HG03159 (cell line): Measurements from ENCODE around the gene CTNNA3.

Source experiments
- ATAC-seq: cut with Tn5 transposase; IDR thresholded peaks from one replicate; pipeline ENCODE4 v1.9.1; 2021; ENCODE audit warnings: mild to moderate bottlenecking, moderate library complexity; ENCODE audit not compliant: unreplicated experiment

The CTNNA3 gene

GRCh38 chr10:66958466-66958865 lies 737.5 kb downstream of the CTNNA3 start:
- no peak for ATAC-seq

- ATAC-seq = no peak
Observed at GRCh38 chr10:66951896-66952295, 744.1 kb downstream of the CTNNA3 start.

DNA sequence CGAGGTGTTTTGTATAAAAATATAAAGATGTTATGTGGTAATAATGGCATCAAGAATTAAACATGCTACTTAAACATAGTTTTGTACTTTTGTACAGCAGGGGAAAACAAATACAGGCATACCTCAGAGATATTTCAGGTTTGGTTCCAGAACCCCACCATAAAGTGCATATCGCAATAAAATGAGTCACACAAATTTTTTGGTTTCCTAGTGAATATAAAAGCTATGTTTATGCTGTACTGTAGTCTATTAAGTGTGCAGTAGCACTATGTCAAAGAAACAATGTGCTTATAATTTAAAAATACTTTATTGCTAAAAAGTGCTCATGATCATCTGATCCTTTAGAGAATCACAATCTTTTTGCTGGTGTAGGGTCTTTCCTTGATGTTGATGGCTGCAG lies 752.4 kb downstream of the CTNNA3 start:
- ATAC-seq = no peak

- no peak for ATAC-seq
Observed at GRCh38 chr10:66942407-66942806, 753.6 kb downstream of the CTNNA3 start.

DNA sequence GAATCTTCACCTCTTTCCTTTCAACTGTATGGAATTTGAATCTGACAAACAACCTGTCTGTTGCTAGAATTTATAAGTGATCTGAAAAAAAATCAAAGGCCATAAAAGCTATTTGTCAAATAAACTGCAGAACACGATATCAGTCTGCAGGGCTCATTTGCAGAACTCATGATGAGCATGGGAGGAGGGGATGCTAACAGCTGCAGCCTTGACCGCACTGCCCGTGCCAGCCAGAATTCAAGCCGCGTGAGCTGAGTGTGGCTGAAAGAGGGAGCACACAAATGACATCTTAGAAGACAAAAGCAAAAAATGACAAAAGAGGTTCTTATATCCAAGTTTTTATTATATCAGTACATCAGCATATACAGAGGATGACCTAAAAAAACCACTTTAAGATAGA lies 754.5 kb downstream of the CTNNA3 start:
- no peak for ATAC-seq

DNA sequence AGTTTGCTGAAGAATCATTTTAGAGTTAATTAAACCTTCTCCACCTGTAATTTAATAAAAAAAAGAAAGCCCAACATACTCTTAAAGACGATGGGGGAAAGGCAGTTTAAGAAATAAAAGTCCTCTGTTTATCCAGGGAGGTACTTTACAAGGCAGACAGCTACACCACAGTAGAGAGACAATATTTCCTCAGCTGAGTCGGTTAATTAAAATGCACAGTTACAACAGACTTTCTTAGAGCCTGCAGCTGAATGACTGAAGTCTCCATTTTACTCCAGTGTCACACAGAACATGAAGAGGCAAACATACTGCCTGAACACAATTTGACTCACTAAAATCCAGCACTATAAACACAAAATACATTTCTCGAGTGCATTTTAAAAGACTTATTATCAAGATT lies 755.0 kb downstream of the CTNNA3 start:
- ATAC-seq = no peak

DNA sequence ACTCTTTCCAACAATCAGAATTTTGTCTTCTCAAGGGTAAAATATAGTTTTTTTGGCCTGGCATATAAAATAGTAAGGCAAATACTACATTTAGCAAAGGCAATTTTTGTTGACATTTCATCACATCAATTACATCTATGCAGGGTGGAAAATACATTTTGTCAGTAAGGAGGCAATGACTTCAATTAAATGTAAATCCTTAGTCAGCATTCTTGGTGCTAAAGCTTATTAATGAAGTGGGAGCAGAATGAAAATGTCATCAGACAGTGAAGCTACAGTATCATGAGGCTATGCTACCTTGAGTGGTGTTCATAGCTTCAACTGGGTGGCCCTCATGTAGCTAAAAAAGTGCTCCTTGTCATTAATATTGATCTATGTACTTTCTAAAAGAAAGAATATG lies 761.3 kb downstream of the CTNNA3 start:
- ATAC-seq = no peak

- no peak for ATAC-seq
Observed at GRCh38 chr10:66931949-66932343, 764.0 kb downstream of the CTNNA3 start.

DNA sequence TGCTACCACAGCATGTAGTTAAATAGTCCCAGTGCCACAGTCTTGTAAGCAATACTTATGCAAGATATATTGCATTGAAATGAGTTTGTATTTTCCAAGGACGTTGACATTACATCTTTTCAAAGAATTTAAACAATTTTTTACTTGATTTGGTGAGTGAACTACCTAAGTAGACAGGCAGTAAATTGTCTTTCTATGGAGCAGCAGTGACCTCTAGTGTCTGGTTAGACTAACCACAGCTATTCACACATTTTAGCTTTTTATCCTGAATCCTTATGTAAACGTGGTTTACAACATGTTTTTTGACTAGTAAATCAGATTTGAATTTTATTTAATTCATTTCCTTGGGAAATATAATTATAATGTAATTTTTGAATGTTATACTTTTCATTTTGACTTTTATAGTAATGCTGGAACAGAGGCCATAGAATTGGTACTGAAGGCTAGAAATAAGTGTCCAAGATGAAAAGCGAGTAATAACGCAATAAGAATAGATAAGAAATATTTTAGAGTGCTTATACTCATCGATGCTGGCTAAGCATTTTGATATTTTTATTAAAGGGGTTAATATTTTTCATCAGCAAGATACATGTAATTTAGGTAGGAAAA lies 764.6 kb downstream of the CTNNA3 start:
- ATAC-seq = peak; percentile 79

- no peak for ATAC-seq
Observed at GRCh38 chr10:66929375-66929774, 766.6 kb downstream of the CTNNA3 start.

DNA sequence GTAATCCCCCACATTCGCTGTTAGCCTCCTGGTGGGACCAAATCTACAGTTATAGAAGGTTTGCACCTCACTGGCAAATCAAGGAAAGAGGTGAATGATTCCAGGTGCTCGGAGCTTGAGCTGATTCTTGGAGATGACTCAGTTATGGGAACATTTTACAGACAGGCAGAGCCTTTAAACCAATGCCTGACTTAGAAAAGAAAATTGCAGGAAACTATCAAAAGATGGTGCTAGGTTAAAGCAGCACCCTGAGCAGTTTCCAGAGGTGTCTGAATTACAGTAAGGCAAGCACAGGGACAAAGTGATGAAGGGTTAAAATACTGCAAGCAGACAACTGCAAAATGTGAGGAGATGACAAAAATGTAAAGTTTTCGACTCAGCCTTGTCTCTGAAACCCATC lies 767.2 kb downstream of the CTNNA3 start:
- no peak for ATAC-seq

DNA sequence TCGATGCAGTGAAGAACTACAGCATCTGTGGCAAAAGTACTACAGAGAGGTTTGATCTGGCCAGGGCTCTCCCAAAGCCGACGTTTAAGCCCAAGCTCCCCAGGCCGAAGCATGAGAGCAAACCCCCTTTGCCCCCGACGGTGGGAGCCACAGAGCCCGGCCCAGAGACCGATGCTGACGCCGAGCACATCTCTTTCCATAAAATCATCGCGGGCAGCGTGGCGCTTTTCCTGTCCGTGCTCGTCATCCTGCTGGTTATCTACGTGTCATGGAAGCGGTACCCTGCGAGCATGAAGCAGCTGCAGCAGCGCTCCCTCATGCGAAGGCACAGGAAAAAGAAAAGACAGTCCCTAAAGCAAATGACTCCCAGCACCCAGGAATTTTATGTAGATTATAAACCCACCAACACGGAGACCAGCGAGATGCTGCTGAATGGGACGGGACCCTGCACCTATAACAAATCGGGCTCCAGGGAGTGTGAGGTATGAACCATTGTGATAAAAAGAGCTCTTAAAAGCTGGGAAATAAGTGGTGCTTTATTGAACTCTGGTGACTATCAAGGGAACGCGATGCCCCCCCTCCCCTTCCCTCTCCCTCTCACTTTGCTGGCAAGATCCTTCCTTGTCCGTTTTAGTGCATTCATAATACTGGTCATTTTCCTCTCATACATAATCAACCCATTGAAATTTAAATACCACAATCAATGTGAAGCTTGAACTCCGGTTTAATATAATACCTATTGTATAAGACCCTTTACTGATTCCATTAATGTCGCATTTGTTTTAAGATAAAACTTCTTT lies 767.8 kb downstream of the CTNNA3 start:
- ATAC-seq = no peak

- no peak for ATAC-seq
Observed at GRCh38 chr10:66927251-66927935, 768.6 kb downstream of the CTNNA3 start.

GRCh38 chr10:66926841-66927240 lies 769.2 kb downstream of the CTNNA3 start:
- ATAC-seq = no peak

DNA sequence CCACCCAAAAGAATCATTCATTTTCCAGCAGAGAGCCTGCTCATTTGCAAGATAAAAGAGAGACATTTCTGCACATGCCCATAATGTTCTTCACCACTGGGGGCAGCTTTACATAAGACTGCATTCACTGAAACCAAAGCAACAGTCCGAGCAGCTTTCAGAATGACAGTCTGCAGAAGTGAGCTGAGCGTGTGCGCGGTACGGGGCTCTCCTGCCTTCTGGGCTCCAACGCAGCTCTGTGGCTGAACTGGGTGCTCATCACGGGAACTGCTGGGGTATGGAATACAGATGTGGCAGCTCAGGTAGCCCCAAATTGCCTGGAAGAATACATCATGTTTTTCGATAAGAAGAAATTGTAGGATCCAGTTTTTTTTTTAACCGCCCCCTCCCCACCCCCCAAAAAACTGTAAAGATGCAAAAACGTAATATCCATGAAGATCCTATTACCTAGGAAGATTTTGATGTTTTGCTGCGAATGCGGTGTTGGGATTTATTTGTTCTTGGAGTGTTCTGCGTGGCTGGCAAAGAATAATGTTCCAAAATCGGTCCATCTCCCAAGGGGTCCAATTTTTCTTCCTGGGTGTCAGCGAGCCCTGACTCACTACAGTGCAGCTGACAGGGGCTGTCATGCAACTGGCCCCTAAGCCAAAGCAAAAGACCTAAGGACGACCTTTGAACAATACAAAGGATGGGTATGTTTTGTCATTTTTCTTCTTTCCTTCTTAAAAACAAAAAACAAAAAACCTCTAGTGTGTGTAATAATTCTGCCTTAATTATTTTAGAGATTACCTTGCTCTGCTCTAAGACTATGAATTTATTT lies 769.9 kb downstream of the CTNNA3 start, which contains the start of gene LRRTM3:
LRRTM3 (plus strand) TSS at position 141 of the 820 bp plus-strand sequence.
- ATAC-seq = peak; percentile 100

DNA sequence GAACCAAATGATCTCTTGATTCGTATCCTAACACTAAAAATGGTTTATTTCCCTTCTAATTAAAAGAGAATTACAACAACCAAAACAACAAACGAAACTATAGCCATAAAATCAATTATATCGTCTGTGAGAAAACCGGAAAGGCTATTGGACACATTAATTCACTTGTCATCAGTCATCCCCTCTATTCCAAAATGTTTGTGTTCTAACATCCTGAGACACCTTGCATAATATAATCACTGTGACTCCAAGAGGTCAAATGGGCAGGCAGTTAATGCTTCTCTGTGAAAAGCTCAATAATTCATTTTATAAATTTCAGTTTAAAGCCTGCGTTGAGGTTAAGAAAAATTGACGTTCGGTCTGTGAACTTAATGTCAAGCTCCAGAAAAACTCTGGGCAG lies 770.6 kb downstream of the CTNNA3 start:
- no peak for ATAC-seq

- ATAC-seq = no peak
Observed at GRCh38 chr10:66924674-66925345, 771.2 kb downstream of the CTNNA3 start.

DNA sequence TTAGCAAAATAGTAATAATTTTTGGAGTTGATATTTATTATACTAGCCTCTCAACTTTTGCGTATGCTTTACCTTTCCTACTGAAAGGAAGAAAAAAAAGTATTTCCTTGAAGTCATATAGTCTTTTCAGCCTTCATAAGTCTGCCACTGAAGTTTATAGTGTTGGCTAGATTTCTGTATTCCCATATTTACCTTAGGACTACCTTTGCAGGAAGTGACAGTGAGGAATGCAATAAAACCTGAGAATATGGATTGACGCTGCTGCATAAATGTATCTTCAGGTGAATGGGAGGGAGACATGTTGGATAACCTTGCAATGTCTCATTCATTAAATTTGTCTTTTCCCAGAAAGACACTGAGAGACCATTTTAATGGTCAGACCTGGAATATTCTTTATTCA lies 776.7 kb downstream of the CTNNA3 start:
- no peak for ATAC-seq

DNA sequence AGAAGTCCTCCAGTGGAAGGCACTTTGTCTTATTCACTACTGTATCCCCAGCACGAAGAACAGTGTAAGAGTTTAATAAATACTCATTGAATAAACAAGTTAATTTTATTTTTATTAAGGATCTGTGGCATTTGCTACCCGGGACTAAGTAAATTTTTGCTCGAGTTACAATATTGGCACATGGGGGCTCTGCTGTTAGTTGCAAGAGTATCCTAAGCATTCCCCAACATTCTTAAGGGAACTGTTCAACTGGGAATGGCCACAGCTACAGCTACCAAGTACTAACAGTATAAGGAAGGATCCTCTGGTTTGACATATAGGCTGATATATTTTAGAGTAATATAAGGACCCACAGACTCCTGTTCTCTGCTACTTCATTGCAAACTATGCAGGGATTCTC lies 778.9 kb downstream of the CTNNA3 start:
- no peak for ATAC-seq

- ATAC-seq = no peak
Observed at GRCh38 chr10:66916030-66916429, 780.0 kb downstream of the CTNNA3 start.

DNA sequence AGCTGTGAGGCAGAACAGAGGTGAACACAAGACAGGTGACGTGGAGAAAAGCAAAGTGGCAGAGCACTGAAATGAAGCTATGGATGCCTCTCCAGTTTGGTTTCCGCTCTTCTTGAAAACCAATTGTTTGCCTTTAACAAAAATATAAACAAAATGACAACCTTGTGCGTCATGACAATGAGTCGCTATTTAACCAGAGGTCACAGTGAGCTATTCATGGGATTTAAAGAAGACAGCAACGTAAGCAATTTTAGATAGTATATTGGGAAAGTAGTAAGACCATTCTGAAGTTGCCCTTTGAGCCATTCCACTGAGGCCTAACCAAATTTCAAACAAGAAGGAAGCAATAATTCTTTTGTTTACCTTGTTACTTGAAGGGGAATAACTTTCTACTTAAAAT lies 785.3 kb downstream of the CTNNA3 start:
- ATAC-seq = no peak
